ENCODE measurements around the gene PLCL2. TPM values are rescaled to one million over a fixed set of nuclear protein-coding genes. Genes with fewer than 3 reads are reported as not detected.

The PLCL2 gene
- total RNA-seq, 1 experiment from 2014 or later = 32.1 TPM

DNA sequence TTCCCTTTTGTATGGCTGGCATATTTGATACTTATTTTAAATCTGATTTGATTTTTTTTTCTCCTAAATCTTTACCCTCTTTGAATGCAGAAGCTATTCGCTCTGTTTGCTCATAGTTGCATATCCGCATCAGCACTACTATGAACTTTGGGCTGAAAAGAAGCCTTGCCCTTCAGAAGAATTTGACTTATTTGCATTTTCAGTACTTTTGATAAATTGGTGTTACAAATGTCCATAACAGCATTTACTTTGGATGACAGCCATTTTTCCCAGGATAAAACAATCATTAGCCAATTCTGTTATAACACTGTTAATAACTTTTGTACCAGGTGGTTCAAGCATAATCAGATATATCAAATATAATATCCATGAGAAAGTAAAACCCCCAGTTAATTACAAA lies 129.5 kb downstream of the PLCL2 start:
- Mint-ChIP-seq H3K27me3 (ENCODE audit: low read depth) (peaks cover 4% of the 10 kb centered on the region), H3K27ac (no peak overlapping the region)

More for the DNA sequence above, 129.5 kb downstream of the PLCL2 start:
- Histone ChIP-seq H3K4me2 (ENCODE audit: insufficient read depth, insufficient read length, low read length) (no peak overlapping the region), H3K79me1 (ENCODE audit: insufficient read depth, low read depth, low read length, poor library complexity, severe bottlenecking) (no peaks in the 10 kb centered on the region), H3K23ac (ENCODE audit: insufficient read length, low read depth, low read length) (no peak overlapping the region), H2BK120ac (ENCODE audit: low read depth, low read length, poor library complexity, severe bottlenecking) (no peak overlapping the region), H3K4me1 (ENCODE audit: insufficient read depth, low read length) (no peaks in the 10 kb centered on the region; the same call in 1 of the 2 replicates), H4K91ac (ENCODE audit: insufficient read length, low read depth, low read length) (no peak overlapping the region), H2AK5ac (ENCODE audit: insufficient read length, low read length) (no peak overlapping the region), H3K27me3 (ENCODE audit: insufficient read depth, low read length) (no peaks in the 10 kb centered on the region), H3K9me3 (ENCODE audit: control insufficient read depth, low read depth, low read length) (no peaks in the 10 kb centered on the region), H4K20me1 (ENCODE audit: control insufficient read depth, insufficient read depth, insufficient read length) (no peaks in the 10 kb centered on the region), H2BK20ac (ENCODE audit: low read depth, low read length, poor library complexity, severe bottlenecking) (no peak overlapping the region), H2AFZ (ENCODE audit: low read length) (no peak overlapping the region), H3K14ac (ENCODE audit: insufficient read depth, low read length) (no peak overlapping the region), H2BK12ac (ENCODE audit: insufficient read length, low read depth, low read length) (no peak overlapping the region), H3K27ac (ENCODE audit: insufficient read length, low read depth, low read length) (no peak overlapping the region), H2BK15ac (ENCODE audit: low read depth, low read length) (no peak overlapping the region), H2BK5ac (ENCODE audit: insufficient read length, low read length) (no peak overlapping the region), H3K4ac (ENCODE audit: low read depth, low read length) (no peak overlapping the region), H3K56ac (ENCODE audit: insufficient read length, low read depth, low read length) (no peak overlapping the region), H3K79me2 (ENCODE audit: insufficient read depth, low read length) (no peaks in the 10 kb centered on the region), H3T11ph (ENCODE audit: low read length) (no peak overlapping the region), H3K18ac (ENCODE audit: insufficient read length, low read depth, low read length) (no peak overlapping the region), H3K23me2 (ENCODE audit: insufficient read length, low read depth, low read length, poor library complexity, severe bottlenecking) (peaks cover 2% of the 10 kb centered on the region), H3K9ac (ENCODE audit: extremely low read depth, insufficient read length, low read length) (no peak overlapping the region), H4K8ac (replicated peaks; ENCODE audit: insufficient read length, low read depth, low read length) (no peak overlapping the region), H4K5ac (ENCODE audit: insufficient read length, low read depth, low read length) (no peak overlapping the region)
- H3K9me3 Mint-ChIP-seq = no peaks in the 10 kb centered on the region
- TF ChIP-seq, protein P1, sequence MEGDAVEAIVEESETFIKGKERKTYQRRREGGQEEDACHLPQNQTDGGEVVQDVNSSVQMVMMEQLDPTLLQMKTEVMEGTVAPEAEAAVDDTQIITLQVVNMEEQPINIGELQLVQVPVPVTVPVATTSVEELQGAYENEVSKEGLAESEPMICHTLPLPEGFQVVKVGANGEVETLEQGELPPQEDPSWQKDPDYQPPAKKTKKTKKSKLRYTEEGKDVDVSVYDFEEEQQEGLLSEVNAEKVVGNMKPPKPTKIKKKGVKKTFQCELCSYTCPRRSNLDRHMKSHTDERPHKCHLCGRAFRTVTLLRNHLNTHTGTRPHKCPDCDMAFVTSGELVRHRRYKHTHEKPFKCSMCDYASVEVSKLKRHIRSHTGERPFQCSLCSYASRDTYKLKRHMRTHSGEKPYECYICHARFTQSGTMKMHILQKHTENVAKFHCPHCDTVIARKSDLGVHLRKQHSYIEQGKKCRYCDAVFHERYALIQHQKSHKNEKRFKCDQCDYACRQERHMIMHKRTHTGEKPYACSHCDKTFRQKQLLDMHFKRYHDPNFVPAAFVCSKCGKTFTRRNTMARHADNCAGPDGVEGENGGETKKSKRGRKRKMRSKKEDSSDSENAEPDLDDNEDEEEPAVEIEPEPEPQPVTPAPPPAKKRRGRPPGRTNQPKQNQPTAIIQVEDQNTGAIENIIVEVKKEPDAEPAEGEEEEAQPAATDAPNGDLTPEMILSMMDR (conservative IDR thresholded peaks at IDR 0.05) = no peak
- H3K4me3 Mint-ChIP-seq = no peak overlapping the region
- H3K36me3 Mint-ChIP-seq (ENCODE audit: insufficient read depth in 1 of 3, low read depth in 3 of 3) = peaks cover 0 to 39% (median 34%) of the 10 kb centered on the region in 3 experiments; a peak in 4 of 7 replicates
- WGBS (ENCODE audit: extremely low coverage, insufficient read length, low lambda C conversion rate) = no CpG with 5 or more reads among the region's 2 CpGs
- DNase-seq = no peak
- peaks cover 23% of the 10 kb centered on the region in 2 experiments for H3K4me1 Mint-ChIP-seq
